Loucy (cell line): Measurements from ENCODE around the gene CLEC16A.

Experiments used
- H2AFZ ChIP-seq: fragments of 200-600 bp; sonication (generic); 2 replicates; pipeline ENCODE4 v1.6.0; 2016; ENCODE audit warnings: antibody characterized with exemption, mild to moderate bottlenecking, low read length, moderate library complexity
- H3F3A ChIP-seq: fragments of 200-600 bp; 2 replicates; pipeline ENCODE4 v1.6.0; 2016; ENCODE audit warnings: antibody characterized with exemption, low read depth, mild to moderate bottlenecking
- H3K27me3 ChIP-seq: fragments of 200-600 bp; sonication (generic); 2 replicates; pipeline ENCODE4 v1.6.1; 2014; ENCODE audit warnings: low read length, mild to moderate bottlenecking; ENCODE audit not compliant: insufficient read depth, poor library complexity, severe bottlenecking
- H3K36me3 ChIP-seq: fragments of 200-600 bp; sonication (generic); 2 replicates; pipeline ENCODE4 v1.6.1; 2016; ENCODE audit warnings: low read length; ENCODE audit not compliant: insufficient read depth
- H3K4me1 ChIP-seq: fragments of 200-600 bp; sonication (generic); 2 replicates; pipeline ENCODE4 v1.5.1; 2014; ENCODE audit warnings: low read length, mild to moderate bottlenecking; ENCODE audit not compliant: insufficient read depth, poor library complexity, severe bottlenecking
- H3K4me2 ChIP-seq: fragments of 200-600 bp; sonication (generic); 2 replicates; pipeline ENCODE4 v1.6.0; 2014; ENCODE audit warnings: antibody characterized with exemption, low read length, low read depth, mild to moderate bottlenecking; ENCODE audit not compliant: poor library complexity, severe bottlenecking
- H3K4me3 ChIP-seq: fragments of 200-600 bp; sonication (generic); 2 replicates; pipeline ENCODE4 v1.5.1; 2014; ENCODE audit warnings: low read length, mild to moderate bottlenecking, mixed read lengths; ENCODE audit not compliant: poor library complexity, severe bottlenecking
- H3K79me2 ChIP-seq: fragments of 200-600 bp; sonication (generic); 2 replicates; pipeline ENCODE4 v1.6.1; 2014; ENCODE audit warnings: low read length; ENCODE audit not compliant: insufficient read depth
- H3K9ac ChIP-seq: fragments of 200-600 bp; sonication (generic); 2 replicates; pipeline ENCODE4 v1.6.0; 2014; ENCODE audit warnings: mild to moderate bottlenecking, low read depth, low read length, moderate library complexity; ENCODE audit not compliant: poor library complexity, severe bottlenecking
- H3K9me2 ChIP-seq: fragments of 200-600 bp; sonication (generic); replicated peaks from 2 replicates; pipeline ENCODE4 v1.6.1; 2016; ENCODE audit warnings: low read depth, low read length, mixed read lengths
- H3K9me3 ChIP-seq: fragments of 200-600 bp; sonication (generic); 2 replicates; pipeline ENCODE4 v1.6.1; 2014; ENCODE audit warnings: mild to moderate bottlenecking, antibody characterized with exemption, low read length, low read depth; ENCODE audit not compliant: insufficient read depth
- H4K20me1 ChIP-seq: fragments of 200-600 bp; sonication (generic); 2 replicates; pipeline ENCODE4 v1.6.0; 2014; ENCODE audit warnings: antibody characterized with exemption, low read length, mild to moderate bottlenecking; ENCODE audit not compliant: insufficient read depth, poor library complexity, severe bottlenecking
- EZH2phosphoT487 ChIP-seq: fragments of 200-600 bp; IDR thresholded peaks from 2 replicates; pipeline ENCODE4 v1.6.1; 2018; ENCODE audit warnings: antibody characterized with exemption, mild to moderate bottlenecking, moderate library complexity, borderline replicate concordance
- TF ChIP-seq, protein P1 (sequence below): fragments of 200-600 bp; sonication (generic); conservative IDR thresholded peaks from 2 replicates; pipeline ENCODE4 v1.5.1; 2014; ENCODE audit warnings: mild to moderate bottlenecking, antibody characterized with exemption, low read length

CLEC16A gene

GRCh38 chr16:11151156-11151884 is 207.0 kb downstream of the CLEC16A start:
- no peaks in the 10 kb centered on the region for H3K36me3 ChIP-seq
- no peaks in the 10 kb centered on the region for H4K20me1 ChIP-seq
- H3F3A ChIP-seq, result no peaks in the 10 kb centered on the region
- no peak overlapping the region for H2AFZ ChIP-seq
- H3K9ac ChIP-seq, result no peak overlapping the region
- TF ChIP-seq, protein P1, sequence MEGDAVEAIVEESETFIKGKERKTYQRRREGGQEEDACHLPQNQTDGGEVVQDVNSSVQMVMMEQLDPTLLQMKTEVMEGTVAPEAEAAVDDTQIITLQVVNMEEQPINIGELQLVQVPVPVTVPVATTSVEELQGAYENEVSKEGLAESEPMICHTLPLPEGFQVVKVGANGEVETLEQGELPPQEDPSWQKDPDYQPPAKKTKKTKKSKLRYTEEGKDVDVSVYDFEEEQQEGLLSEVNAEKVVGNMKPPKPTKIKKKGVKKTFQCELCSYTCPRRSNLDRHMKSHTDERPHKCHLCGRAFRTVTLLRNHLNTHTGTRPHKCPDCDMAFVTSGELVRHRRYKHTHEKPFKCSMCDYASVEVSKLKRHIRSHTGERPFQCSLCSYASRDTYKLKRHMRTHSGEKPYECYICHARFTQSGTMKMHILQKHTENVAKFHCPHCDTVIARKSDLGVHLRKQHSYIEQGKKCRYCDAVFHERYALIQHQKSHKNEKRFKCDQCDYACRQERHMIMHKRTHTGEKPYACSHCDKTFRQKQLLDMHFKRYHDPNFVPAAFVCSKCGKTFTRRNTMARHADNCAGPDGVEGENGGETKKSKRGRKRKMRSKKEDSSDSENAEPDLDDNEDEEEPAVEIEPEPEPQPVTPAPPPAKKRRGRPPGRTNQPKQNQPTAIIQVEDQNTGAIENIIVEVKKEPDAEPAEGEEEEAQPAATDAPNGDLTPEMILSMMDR, result no peak
- TF ChIP-seq EZH2phosphoT487, result no peak
- no peak overlapping the region for H3K4me2 ChIP-seq
- H3K4me1 ChIP-seq, result no peaks in the 10 kb centered on the region
- no peaks in the 10 kb centered on the region for H3K9me3 ChIP-seq
- no peak overlapping the region for H3K4me3 ChIP-seq
- no peaks in the 10 kb centered on the region for H3K9me2 ChIP-seq
- no peaks in the 10 kb centered on the region for H3K79me2 ChIP-seq
- no peaks in the 10 kb centered on the region for H3K27me3 ChIP-seq

DNA sequence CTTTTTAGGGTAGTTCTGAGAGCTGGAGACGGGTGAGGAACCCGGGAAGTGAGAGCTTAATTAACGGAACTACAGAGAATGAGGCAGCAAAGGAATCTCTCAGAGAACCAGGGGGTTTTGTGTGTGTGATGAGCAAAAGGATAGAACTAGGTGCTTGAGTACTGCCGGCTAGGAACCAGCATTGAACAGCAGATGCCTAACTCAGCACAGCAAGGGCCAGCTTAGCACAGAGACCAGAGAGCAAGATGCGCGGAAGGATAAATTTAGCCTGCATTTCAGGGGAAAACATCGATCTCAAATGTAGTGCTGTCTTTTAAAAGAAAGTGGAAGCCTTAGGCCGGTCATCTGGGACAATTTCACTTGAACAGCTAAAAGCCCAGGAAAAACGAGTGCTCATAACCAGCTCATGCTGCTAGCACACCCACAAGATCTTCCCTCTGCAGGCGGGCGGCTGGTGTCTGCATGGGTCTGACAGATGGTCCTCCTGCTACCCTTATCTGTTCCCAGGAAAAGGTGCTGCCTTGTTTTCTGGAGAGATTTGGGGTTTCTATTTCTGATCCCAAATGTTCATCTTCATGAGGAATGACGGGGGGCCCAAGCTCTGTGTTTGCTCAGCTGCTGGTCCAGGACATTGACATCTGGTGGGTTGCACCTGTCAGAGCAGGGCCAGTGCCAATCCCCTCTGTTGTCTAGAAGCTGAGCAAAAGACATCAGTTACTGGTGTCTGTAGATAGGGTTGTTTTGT is 207.7 kb downstream of the CLEC16A start:
- Histone ChIP-seq H3K9me3 (no peaks in the 10 kb centered on the region), H3K4me2 (no peak overlapping the region)
- no peak for TF ChIP-seq EZH2phosphoT487
- TF ChIP-seq, protein P1, result no peak

DNA sequence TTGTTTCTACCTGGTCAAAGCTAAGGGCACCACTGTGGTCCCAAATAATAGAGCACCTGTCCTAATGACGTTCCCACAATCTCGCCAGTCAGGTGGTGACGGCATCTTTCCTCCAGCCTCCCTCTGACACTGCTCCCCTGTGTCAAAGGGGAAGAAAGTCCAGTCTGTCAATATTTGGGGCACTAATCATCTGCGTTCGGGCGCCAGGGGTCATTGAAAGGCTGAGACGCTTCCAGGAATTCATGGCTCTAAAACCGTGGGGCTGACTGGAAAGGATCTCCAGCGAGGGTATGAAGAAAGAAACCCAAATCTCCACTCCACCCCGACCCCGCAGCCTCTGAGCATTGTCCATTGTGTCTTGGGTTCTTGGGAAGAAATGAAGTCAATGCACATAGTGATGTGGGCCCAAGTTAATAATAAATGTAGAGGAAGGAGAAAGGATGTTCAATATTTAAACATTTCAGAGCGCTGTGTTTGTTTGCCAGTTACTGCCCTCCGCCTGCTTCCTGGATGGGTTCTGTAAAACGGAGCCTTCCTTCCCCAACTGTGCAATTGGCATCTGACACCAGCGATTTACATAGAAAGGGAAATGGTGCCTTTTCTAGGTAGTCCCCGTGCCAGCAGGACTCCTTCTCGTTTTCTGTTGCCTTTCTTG is 208.4 kb downstream of the CLEC16A start:
- no peak overlapping the region for H3K4me2 ChIP-seq
- no peaks in the 10 kb centered on the region for H3K9me3 ChIP-seq
- no peaks in the 10 kb centered on the region for H3K27me3 ChIP-seq
- no peaks in the 10 kb centered on the region for H3K9me2 ChIP-seq
- no peaks in the 10 kb centered on the region for H4K20me1 ChIP-seq
- H3K4me3 ChIP-seq, result no peak overlapping the region
- no peaks in the 10 kb centered on the region for H3F3A ChIP-seq
- TF ChIP-seq EZH2phosphoT487, result no peak
- TF ChIP-seq, protein P1, result no peak
- H3K4me1 ChIP-seq, result no peaks in the 10 kb centered on the region
- H3K9ac ChIP-seq, result no peak overlapping the region
- H2AFZ ChIP-seq, result no peak overlapping the region
- H3K79me2 ChIP-seq, result no peaks in the 10 kb centered on the region
- H3K36me3 ChIP-seq, result no peaks in the 10 kb centered on the region

More for the DNA sequence above, 207.7 kb downstream of the CLEC16A start:
- Histone ChIP-seq H3K36me3 (no peaks in the 10 kb centered on the region), H3F3A (no peaks in the 10 kb centered on the region), H3K4me3 (no peak overlapping the region), H3K9ac (no peak overlapping the region), H4K20me1 (no peaks in the 10 kb centered on the region), H3K9me2 (no peaks in the 10 kb centered on the region), H3K27me3 (no peaks in the 10 kb centered on the region), H2AFZ (no peak overlapping the region), H3K79me2 (no peaks in the 10 kb centered on the region), H3K4me1 (no peaks in the 10 kb centered on the region)
